Measurements from ENCODE around the gene CA5B. TPM values are rescaled to one million over a fixed set of nuclear protein-coding genes. Genes with fewer than 3 reads are reported as not detected.

The CA5B gene
- total and polyA plus RNA-seq, 2 of the 8 experiments (the other 6 are each of a cell fraction or from before 2014, with no cell fraction given) = 3.3 to 8.6 TPM

DNA sequence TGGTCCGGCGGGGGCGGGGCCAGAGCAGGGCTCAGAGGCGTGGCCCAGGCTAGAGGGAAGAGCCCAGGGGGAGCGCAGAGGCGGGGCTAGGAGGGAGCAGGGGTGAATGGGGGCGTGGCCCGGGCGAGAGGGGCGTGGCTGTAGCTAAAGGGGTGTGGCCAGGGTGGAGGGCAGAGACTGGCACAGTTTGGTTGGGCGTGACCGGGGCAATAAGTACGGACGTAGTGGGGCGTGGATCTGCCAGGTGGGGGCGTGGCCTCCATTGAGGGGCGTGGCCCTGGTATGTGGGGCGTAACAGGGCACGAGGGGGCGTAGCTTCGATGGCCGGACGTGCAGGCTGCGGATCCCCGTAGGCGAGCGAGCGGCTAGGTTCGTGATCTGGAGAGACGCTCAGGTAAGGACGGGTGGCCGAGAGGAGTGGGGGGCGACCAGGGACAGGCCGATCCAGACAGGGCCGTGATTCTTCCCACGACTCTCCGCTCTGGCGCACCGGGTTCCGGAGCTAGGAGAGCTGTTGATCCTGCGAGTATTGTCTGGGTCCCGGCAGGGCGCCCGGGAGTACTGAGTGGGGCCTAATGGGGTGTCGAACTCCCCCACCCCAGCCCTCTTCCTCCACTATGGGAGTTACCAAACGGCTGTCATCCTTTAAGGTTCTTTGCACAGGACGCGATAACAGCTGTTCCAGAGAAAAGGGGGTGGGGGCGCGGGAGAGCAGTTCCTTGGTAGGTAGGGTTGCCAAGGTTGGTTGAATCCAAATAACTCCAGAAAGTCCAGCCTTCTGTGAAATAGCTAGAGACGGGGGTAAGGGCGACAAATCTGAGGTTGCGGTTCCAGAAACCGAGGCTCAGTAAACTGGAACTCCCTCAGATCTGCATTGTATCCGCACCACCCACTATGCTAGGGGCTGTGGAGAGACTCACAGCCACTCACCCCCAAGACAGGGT lies at the start of gene CA5B (continued):
- TF ChIP-seq HDAC2 (IDR thresholded peaks at IDR 0.05; ENCODE audit: borderline replicate concordance in 1 of 2, low read depth in 2 of 2, low read length in 2 of 2) (no peak), HDAC6 (IDR thresholded peaks at IDR 0.05; ENCODE audit: low read depth, low read length) (no peak), POLR2A (IDR thresholded peaks at IDR 0.05; ENCODE audit: control extremely low read depth in 1 of 2, low read depth in 2 of 2, low read length in 2 of 2) (no peak; a peak in 1 of 3 replicates), PHF8 (conservative IDR thresholded peaks at IDR 0.05; ENCODE audit: low read depth, low read length) (no peak)
